GM18909 (cell line): ENCODE data around the gene CAB39L.

ENCODE experiments used
- ATAC-seq: cut with Tn5 transposase; IDR thresholded peaks from one replicate; pipeline ENCODE4 v1.9.1; 2021; ENCODE audit warnings: mild to moderate bottlenecking; ENCODE audit not compliant: unreplicated experiment, poor library complexity

CAB39L gene

DNA sequence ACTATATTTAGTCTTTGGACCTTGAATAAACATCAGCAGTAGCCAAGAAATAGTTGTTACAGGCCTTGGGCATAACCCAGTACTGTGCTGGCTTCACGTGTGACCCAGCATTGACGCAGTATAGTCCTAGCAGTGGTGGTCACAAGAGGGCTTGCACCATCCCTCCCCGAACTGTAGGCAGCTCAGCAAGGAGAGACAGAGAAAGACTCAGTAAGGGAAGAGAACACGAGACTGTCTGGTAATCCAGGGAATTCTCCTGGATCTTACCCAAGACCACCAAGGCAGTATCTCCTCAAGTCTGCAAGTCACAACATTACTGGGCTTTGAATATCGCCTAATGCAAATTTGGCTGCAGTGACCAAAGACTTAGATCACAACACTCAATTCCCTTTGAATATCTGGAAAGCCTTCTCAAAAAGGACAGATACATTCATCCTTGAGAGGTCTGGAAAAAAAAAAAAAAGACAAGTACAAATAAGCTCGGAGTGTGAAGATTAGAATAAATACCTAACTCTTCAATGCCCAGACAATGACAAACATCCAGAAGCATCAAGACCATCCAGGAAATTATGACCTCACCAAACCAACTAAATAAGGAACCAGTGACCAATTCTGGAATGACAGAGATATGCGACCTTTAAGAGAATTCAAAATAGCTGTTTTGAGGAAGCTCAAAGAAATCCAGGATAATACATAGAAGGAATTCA lies 39.7 kb downstream of the CAB39L start:
- no peak for ATAC-seq

- ATAC-seq: no peak
Measured at GRCh38 chr13:49400755-49401659, 42.9 kb downstream of the CAB39L start.

DNA sequence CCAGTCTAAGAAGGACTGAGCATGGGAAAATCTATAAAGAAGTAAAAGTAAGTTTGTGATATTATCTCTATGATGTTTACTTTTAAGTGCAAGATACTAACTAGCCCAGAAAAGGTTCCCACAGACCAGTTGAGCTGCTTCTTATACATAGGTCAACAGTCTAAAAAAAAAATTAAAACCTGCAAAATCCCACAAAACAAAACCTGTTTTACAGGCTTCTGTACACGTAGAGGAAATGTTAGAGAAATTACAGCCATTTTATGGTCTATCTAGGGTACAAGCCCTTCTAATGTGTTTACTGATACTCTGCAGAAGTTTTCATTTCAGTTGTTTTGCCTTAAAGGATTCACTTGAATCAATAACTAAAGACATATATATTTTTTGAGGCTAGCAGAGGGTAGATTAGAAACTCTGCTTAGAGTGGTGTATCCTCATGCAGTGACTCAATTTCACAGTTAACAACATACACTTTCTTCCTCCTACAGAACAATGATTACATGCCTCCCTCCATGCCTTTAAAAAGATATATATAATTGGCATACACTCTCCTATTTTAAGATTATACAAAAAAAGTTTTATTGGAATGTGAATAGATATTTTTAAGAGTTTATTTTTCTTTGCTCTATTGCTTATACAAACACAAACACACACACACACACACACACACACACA lies 43.9 kb downstream of the CAB39L start:
- ATAC-seq: no peak

- ATAC-seq: no peak
Measured at GRCh38 chr13:49395878-49396380, 47.9 kb downstream of the CAB39L start.

GRCh38 chr13:49395451-49395865 lies 48.4 kb downstream of the CAB39L start:
- ATAC-seq: no peak

DNA sequence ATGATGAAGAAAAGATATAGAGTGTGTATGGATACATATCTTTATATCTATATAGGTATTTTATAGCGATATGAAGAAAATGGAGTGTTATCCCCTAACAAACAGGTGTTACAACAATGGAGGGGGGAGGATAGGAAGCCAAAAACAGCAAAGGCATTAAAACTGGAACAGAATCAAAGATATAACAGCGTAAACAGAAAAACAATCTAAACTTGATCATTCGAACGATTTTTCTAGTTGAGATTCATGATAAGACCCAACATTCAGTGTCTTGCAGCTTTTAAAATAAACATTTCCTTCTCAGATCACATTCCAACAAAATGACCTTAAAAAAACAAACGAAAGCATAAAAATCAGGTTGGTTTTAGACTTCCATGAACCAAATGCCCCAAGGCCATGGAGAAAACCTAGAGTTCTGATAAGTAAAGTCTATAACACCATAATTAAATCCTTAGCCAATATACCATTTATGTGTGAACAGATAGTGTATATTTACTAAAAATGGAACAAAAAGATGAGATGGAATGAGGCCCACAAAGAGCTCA lies 55.7 kb downstream of the CAB39L start:
- no peak for ATAC-seq

GRCh38 chr13:49386664-49387063 lies 57.2 kb downstream of the CAB39L start:
- ATAC-seq: no peak

- ATAC-seq: no peak
Measured at GRCh38 chr13:49376121-49376520, 67.7 kb downstream of the CAB39L start.

- no peak for ATAC-seq
Measured at GRCh38 chr13:49374585-49375290, 69.1 kb downstream of the CAB39L start.

- no peak for ATAC-seq
Measured at GRCh38 chr13:49373716-49374115, 70.1 kb downstream of the CAB39L start.

DNA sequence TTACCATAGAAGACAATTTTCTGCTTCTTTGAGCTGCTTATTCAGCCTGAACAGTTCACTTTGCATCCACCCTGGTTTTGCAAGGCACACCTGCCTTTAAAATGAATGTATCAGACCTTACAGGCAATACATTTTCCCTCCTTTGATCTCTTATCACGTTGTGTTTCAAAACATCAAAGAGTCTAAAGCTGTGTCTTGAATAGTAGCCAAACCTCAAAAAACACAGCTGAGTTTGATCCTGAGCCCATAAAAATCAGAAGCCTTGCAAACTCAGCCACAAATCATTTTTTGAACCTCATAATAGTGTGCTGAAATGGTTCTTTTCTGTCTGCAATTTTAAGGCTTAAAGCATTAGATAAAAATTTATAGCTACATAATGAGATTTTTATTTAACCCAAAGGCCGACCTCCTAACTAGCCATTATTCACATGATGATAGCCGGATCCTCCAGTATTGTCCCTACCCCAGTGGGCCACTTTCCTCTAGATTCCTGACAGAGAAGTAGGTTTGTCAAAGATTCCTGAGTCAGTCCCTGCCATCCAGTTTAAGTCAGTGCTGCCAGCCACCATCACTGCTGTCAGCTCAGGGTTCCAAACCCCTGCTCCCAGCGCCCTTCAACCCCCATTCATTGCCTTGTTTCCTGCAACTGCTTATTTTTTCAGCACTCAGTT lies 71.8 kb downstream of the CAB39L start:
- ATAC-seq: no peak

GRCh38 chr13:49370371-49370770 lies 73.5 kb downstream of the CAB39L start:
- ATAC-seq: no peak

DNA sequence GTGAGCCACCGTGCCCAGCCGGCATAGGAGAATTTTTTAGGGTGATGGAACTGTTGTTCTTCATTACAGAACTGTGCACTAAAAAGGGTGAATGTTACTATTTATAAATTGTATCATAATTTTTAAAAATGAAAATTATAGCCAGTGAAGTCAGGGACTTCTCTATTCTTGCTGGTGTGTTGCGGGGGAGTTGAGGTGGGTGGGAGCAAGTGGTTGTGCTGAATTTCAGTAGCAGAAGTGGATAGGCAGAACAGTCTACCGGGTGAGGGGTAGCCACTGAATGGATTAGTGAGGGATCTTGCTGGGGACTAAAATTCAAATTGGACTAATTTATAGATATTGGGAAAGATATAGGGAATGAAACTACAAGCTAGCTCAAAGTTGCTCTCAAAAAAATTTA lies 74.0 kb downstream of the CAB39L start:
- ATAC-seq: no peak

DNA sequence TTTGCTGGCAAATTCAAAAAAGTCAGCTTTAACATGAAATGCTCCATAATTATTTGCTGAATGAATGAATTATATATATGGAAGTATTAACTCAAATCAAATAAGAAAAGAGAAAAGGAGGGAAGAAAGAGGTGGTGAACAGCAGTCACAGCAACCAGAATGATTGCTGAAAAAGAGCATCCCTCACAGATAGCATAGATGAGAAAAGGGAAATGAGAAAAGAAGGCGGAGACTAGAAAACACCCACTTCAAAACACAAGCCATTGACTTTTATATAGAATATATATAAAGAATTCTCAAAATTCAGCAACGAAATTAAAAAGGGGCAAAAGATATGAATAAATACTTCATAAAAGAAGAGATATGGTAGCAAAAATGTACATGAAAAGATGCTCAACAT lies 75.2 kb downstream of the CAB39L start:
- no peak for ATAC-seq

DNA sequence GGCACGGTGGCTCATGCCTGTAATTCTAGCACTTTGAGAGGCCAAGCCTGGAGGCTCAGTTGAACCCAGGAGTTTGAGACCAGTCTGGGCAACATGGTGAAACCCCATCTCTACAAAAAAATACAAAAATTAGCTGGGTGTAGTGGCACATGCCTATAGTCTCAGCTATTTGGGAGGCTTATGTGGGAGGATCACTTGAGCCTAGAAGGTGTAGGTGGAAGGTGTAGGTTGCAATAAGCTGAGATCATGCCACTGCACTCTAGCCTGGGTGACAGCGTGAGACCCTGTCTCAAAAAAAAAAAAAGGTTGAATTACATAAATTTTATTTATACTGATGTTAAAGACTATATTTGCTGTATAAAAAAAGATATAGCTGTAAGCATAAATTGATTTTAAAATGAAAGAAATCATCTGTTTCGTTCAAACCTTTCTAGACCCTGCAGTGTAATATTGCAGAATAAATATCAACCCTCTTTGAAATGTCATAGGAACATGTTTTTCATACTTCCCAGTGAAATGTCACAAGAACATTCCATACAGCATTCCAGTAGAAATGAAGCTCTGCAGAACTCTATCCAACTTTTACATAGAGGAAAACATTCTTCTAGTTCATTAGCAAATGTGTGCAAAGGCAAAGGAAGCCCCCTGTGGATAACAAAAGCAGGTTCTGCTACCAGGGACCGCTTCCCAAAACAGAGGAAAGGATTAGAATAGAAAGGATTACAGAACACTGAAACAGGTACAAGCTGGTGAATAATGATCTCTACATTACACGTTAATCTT lies 76.0 kb downstream of the CAB39L start:
- ATAC-seq: no peak

DNA sequence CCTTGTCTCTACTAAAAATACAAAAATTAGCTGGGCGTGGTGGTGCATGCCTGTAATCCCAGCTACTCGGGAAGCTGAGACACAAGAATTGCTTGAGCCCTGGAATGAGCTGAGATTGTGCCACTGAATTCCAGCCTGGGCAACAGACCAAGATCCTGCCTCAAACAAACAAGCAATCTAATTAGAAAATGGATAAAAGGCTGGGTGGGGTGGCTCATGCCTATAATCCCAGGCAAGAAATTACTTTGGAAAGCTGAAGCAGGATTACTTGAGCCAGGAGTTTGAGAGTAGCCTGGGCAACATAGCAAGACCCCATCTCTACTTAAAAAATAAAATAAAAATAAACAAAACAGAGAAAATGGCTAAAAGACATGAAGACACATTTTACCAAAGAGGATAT lies 77.0 kb downstream of the CAB39L start:
- ATAC-seq: no peak

DNA sequence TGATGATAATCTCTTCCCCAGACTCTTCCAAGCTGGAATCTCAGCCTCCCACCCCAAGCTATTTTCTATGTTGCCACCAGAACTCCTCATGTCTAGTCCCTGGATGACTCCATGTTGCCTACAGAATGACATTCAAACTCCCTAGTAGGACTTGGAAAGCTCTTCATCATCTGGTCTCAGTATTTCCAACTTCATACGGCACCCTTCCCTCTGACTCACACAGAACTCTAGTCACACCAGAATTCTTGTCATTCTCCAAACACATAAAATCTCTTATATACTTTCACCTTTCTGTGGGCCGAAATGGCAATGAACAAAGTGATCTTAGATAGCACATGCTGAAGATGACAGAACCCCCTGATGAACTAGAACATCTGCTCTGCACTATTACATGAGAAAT lies 86.2 kb downstream of the CAB39L start:
- ATAC-seq: no peak

GRCh38 chr13:49356223-49356622 lies 87.6 kb downstream of the CAB39L start:
- no peak for ATAC-seq

- no peak for ATAC-seq
Measured at GRCh38 chr13:49354719-49355118, 89.1 kb downstream of the CAB39L start.
